ENCODE measurements around the gene SLC12A1.
"Not testable (repeated sequence)": the region's sequence is repeated elsewhere in the genome, so short reads cannot be mapped to it uniquely, and the experiment has no call there.

SLC12A1 gene

GRCh38 chr15:48309740-48310139, 103.6 kb downstream of the SLC12A1 start:
- no peak for DNase-seq (ENCODE audit: low read depth)

GRCh38 chr15:48313216-48313615, 107.1 kb downstream of the SLC12A1 start:
- DNase-seq (ENCODE audit: low read depth): no peak

GRCh38 chr15:48315041-48315440, 108.9 kb downstream of the SLC12A1 start:
- DNase-seq (ENCODE audit: low read depth): no peak

GRCh38 chr15:48317221-48317620, 111.1 kb downstream of the SLC12A1 start:
- no peak for DNase-seq (ENCODE audit: low read depth)

GRCh38 chr15:48318131-48318530, 112.0 kb downstream of the SLC12A1 start:
- no peak for DNase-seq (ENCODE audit: low read depth)

GRCh38 chr15:48323294-48323693, 117.2 kb downstream of the SLC12A1 start:
- no peak for DNase-seq (ENCODE audit: low read depth)

GRCh38 chr15:48324949-48325348, 118.8 kb downstream of the SLC12A1 start:
- no peak for DNase-seq (ENCODE audit: low read depth)

GRCh38 chr15:48325400-48325799, 119.3 kb downstream of the SLC12A1 start:
- DNase-seq (ENCODE audit: low read depth): no peak

- not testable (repeated sequence) for DNase-seq (ENCODE audit: low read depth)
Observed at GRCh38 chr15:48326180-48326579, 120.1 kb downstream of the SLC12A1 start.

GRCh38 chr15:48330105-48330785, 124.1 kb downstream of the SLC12A1 start:
- DNase-seq (ENCODE audit: low read depth): no peak

- DNase-seq (ENCODE audit: low read depth): peak; percentile 61
Observed at GRCh38 chr15:48330855-48331795, 125.0 kb downstream of the SLC12A1 start, which contains the start of gene DUT. DUT (plus strand) TSS chr15:48331429; CDS start chr15:48331516, 87 bp downstream.

GRCh38 chr15:48331796-48332641, 125.9 kb downstream of the SLC12A1 start:
- peak; percentile 51 for DNase-seq (ENCODE audit: low read depth)

GRCh38 chr15:48332642-48333034, 126.5 kb downstream of the SLC12A1 start:
- no peak for DNase-seq (ENCODE audit: low read depth)

GRCh38 chr15:48333540-48333939, 127.4 kb downstream of the SLC12A1 start:
- DNase-seq (ENCODE audit: low read depth): no peak

- DNase-seq (ENCODE audit: low read depth): no peak
Observed at GRCh38 chr15:48334260-48334659, 128.2 kb downstream of the SLC12A1 start.

GRCh38 chr15:48336940-48337339, 130.8 kb downstream of the SLC12A1 start:
- no peak for DNase-seq (ENCODE audit: low read depth)

- no peak for DNase-seq (ENCODE audit: low read depth)
Observed at GRCh38 chr15:48337607-48338006, 131.5 kb downstream of the SLC12A1 start.

- no peak for DNase-seq (ENCODE audit: low read depth)
Observed at GRCh38 chr15:48340111-48340510, 134.0 kb downstream of the SLC12A1 start.

GRCh38 chr15:48343865-48344264, 137.8 kb downstream of the SLC12A1 start:
- DNase-seq (ENCODE audit: low read depth): no peak

GRCh38 chr15:48345516-48345915, 139.4 kb downstream of the SLC12A1 start:
- DNase-seq (ENCODE audit: low read depth): no peak

- peak; percentile 39 for DNase-seq (ENCODE audit: low read depth)
Observed at GRCh38 chr15:48352474-48353072, 146.5 kb downstream of the SLC12A1 start.
